ENCODE data around the gene POLN.

- TF ChIP-seq CTCF (IDR thresholded peaks at IDR 0.05) (no peak), POLR2A (IDR thresholded peaks at IDR 0.05) (no peak), POLR2AphosphoS5 (IDR thresholded peaks at IDR 0.05) (no peak)
Observed at GRCh38 chr4:2125831-2126230, 116.1 kb downstream of the POLN start.

All from stomach (tissue), 4 donors.